GM12872 (cell line): ENCODE measurements around the gene TTLL10.

Experiments used
- CTCF ChIP-seq: IDR thresholded peaks from 3 replicates; pipeline ENCODE4 v1.5.1; 2011; ENCODE audit warnings: low read depth, mild to moderate bottlenecking, low read length, moderate library complexity; ENCODE audit not compliant: insufficient read depth

The TTLL10 gene

GRCh38 chr1:1219341-1219740 is 45.7 kb downstream of the TTLL10 start:
- TF ChIP-seq CTCF = no peak

- no peak for TF ChIP-seq CTCF
These were observed 46.5 kb downstream of the TTLL10 start for GRCh38 chr1:1220197-1220596.

GRCh38 chr1:1221887-1222574 is 48.4 kb downstream of the TTLL10 start:
- no peak for TF ChIP-seq CTCF

GRCh38 chr1:1222575-1223225 is 49.0 kb downstream of the TTLL10 start:
- TF ChIP-seq CTCF = no peak

- TF ChIP-seq CTCF = no peak
These were observed 49.6 kb downstream of the TTLL10 start for GRCh38 chr1:1223321-1223720.

- TF ChIP-seq CTCF = no peak
These were observed 50.2 kb downstream of the TTLL10 start for GRCh38 chr1:1223891-1224290.

GRCh38 chr1:1225238-1225845 is 51.7 kb downstream of the TTLL10 start:
- no peak for TF ChIP-seq CTCF
